Uterine smooth muscle cell (primary cell): ENCODE data around the gene SRP68. TPM values are rescaled to one million over a fixed set of nuclear protein-coding genes. Genes with fewer than 3 reads are reported as not detected.

Experiments
- total RNA-seq: library from RNA; depleted of rRNA; stranded (reverse); fragments of >200 nt; gene quantifications from 2 replicates; pipeline ENCODE4 v1.2.3, GENCODE V29; 2014

SRP68 gene
- total RNA-seq, result 43.7 and 46.9 TPM in 2 replicates

DNA sequence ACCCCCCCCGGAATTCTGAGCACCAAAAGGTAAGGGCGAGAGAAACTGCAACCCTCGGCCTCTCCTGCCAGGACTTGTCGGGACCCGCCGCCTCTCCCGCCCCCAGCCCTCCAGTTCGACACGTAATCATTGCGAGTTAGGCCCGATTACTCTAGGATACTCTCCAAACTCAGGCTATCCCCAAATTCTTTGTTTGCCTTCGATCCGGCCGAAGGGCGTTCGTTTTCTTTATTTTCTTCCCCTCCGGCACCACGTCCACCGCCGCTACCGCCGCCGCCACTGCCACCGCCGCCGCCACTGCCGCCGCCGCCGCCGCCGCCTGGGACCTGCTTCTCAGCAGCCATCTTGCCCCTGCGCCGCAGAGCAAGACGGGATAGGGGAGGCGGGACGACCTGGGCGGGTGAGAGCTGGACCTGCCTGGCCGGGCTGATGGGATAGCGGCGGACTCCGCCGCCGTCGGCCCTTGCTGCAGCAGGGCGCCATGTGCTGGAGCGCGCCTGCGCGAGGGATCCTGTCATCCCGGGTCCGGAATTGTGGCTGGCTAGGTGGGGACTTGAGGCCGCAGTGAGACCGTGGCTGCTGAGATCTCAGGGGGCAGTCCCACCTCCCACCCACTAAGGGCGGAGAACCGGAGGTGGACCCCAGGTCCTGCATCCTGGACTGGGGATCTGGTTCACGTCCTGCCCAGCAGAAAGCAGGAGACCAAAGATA is at the start of gene SRP68:
TSS of gene SRP68 (minus strand) at position 370 of the 711 bp plus-strand sequence. CDS start at position 344, 26 bp downstream.

DNA sequence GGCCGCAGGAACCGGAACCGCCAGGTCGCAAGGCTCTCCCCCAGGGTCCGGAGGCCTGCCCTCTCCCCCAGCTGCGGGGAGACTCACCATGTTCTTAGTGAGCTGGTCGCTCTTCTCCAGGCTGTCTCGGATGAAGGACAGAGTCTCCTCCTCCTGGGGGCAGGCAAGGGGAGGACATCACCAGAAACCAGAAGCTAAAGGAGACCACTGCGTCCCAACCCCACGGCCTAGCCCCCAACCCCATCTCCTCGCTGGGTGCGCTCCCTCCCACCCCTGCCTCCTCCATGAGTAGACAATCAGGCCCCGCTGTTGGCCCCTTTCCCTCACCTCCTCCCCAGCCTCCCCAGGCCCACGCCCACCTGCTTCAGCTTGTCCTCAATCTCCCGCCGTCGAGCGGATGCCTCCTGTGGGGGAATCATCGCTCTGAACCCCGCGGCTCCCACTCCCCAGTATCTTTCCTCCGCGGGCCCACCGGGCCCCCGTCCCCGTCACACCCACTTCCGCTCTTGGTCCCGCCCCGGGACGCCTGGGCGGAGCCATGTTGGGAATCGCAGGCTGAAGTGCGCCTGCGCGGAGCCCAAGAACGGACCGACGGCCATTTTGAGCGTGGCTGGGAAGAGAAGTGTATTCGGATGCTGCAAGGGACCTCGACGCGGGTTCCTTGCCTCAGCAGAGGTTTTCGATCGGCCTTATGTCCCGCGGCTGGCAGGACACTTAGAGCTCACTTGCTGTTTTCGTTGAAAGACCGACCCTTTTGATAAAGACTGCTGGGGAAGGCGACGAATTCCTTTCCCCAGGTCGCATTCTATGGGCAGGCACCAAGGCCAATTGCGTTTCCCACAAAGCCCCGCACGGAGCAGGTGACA is 31.2 kb upstream of the SRP68 start, which contains the start of gene EXOC7:
TSS of gene EXOC7 (minus strand) at position 514 of the 866 bp plus-strand sequence. CDS start at position 419, 95 bp downstream.

DNA sequence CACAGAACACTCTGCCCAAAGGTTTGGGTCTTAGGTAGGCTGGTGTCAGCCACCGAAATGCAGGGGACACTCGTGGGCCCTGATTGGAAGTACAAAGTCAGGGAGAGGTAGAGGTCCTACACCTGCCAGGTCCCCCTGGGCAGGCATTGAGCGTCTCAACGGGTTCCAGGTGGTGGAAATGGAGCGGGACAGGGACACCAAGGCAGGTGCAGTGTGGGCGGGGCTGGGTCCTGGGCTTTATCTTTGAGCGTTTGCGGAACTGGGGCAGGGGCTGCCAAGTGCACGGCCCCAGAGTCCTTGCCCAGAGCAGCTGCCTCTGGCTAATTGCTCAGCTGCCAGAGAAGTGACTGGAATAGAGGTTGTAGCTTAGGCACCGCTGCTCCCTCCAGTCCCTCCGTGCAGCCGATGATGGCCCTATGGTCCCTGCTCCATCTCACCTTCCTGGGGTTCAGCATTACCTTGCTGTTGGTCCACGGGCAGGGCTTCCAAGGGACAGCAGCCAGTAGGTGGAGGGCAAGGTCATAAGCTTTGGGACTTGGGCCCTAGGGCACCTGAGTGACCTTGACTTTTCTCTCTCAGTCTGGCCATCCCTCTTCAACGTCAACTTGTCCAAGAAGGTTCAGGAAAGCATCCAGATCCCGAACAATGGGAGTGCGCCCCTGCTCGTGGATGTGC is 6.7 kb upstream of the SRP68 start, which contains the start of gene ZACN:
TSS of gene ZACN (plus strand) at position 323 of the 675 bp plus-strand sequence. CDS start at position 406, 83 bp downstream.

DNA sequence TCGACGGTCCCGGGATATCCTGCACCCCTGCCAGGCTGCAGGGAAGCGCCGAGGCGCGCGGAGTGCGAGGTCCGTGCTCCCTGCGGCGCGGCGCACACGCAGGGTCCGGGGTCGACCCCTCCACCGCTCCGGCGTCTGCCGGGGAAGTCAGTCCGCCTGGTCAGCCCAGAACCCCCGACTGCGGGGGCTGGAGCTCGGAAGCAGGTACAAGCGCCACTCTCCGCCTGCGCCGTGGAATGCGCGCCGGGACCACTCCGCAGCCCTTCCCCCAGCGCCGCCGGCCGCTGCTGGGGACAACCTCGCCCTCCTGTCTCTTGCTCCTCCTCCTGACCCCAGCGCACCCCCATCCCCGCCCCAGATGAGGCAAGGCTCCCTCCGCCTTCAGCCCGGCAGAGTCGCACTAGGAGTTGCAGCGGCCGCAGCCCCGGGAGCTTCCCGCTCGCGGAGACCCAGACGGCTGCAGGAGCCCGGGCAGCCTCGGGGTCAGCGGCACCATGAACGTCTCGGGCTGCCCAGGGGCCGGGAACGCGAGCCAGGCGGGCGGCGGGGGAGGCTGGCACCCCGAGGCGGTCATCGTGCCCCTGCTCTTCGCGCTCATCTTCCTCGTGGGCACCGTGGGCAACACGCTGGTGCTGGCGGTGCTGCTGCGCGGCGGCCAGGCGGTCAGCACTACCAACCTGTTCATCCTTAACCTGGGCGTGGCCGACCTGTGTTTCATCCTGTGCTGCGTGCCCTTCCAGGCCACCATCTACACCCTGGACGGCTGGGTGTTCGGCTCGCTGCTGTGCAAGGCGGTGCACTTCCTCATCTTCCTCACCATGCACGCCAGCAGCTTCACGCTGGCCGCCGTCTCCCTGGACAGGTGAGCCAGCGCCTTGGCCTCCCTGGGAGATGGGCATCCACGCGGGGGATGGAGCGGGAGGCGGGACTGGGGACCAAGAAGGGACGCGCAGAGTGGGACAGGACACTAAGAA is 2.4 kb upstream of the SRP68 start, which contains the start of gene GALR2:
TSS of gene GALR2 (plus strand) at position 392 of the 974 bp plus-strand sequence. CDS start at position 495, 103 bp downstream.

DNA sequence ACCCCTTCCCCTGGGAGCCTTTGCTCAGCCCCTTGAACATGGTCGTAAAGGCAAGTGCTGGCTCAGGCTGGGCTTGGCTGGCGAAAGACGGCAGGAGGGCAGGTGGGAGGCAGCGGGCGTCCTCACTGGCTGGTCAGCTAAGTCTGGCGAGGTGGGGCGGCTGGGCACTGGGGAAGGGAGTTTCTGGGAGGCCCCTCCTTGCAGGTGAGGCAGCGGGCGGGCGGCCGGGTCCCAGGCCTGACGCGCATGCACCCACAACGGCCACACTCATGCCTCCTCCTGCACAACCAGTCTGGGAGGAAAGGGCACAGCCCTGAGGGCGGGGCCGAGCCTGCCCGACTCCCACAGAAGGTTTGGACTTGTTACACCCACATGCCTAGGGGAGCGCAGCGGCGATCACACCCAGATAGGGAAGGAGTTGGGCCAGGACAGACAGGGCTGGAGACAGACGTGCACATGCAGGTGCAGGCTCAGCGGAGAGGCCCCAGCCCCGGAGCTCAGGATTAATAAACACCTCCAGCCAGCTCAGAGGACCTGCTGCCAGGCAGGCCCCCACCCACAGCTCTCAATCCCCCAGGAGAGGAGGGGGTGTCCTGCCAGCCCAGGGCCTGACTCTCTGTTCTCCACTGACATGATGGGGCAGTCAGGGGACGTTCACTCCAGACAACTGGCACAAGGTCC is 45.0 kb downstream of the SRP68 start, which contains the start of gene EVPL:
TSS of gene EVPL (minus strand) at position 148 of the 681 bp plus-strand sequence. CDS start at position 40, 108 bp downstream.

DNA sequence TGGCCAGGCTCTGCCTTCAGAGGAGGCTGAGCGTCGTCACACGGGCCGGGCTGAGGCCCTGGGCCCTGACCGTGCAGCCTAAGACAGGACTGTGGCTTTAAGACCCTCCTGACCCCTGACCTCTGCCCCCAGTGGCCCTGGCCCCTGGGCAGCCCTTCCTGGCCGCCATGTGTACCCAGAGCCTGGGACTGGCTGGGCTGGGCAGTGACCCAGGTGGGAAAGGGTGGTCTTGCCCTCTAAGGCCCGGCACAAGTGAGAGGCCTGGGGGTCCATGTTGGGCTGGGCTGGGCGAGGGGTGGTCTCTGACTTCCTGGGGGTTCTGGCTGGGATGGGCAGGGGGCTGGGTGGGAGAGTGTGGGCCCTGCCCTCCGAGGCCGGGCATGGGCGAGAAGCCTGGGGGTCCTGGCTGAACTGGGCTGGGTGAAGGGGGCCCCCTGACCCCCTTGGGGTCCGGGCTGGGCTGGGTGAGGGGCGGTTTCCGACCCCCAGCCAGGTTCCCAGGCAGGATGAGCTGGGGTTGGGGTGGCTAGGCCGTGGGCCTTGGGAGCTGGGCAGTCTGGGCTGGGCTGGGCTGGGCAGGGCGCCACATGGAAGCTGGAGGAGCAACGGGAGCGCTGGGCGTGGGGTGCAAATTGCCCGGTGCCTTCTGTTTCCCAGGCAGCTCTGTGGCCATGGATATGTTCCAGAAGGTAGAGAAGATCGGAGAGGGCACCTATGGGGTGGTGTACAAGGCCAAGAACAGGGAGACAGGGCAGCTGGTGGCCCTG is 71.4 kb downstream of the SRP68 start, which contains the start of gene CDK3:
TSS of gene CDK3 (plus strand) at position 101 of the 767 bp plus-strand sequence. CDS start at position 672, 571 bp downstream.

Other genes with a start within 250 kb of the SRP68 start
- gene UNC13D, start 228.1 kb downstream of the SRP68 start, total RNA-seq, result 1.00 and 1.2 TPM in 2 replicates
- 20.4 and 26.5 TPM in 2 replicates for gene WBP2, start 217.2 kb downstream of the SRP68 start, total RNA-seq
- 3.2 and 4.5 TPM in 2 replicates for gene TRIM47, start 193.9 kb downstream of the SRP68 start, total RNA-seq
- 23.2 and 23.8 TPM in 2 replicates for gene TRIM65, start 175.6 kb downstream of the SRP68 start, total RNA-seq
- gene MRPL38, start 167.6 kb downstream of the SRP68 start, total RNA-seq, result 31.6 and 33.8 TPM in 2 replicates
- gene FBF1, start 131.5 kb downstream of the SRP68 start, total RNA-seq, result 15.2 and 19.8 TPM in 2 replicates
- 55.0 and 63.2 TPM in 2 replicates for gene ACOX1, start 93.4 kb downstream of the SRP68 start, total RNA-seq
- gene TEN1, start 93.3 kb downstream of the SRP68 start, total RNA-seq, result 16.5 and 18.2 TPM in 2 replicates
- 2.9 and 3.2 TPM in 2 replicates for gene CDK3, start 71.7 kb downstream of the SRP68 start, total RNA-seq
- 0.12 and 0.22 TPM in 2 replicates for gene EVPL, start 45.2 kb downstream of the SRP68 start, total RNA-seq
- not detected in 2 replicates for gene GALR2, start 2.3 kb upstream of the SRP68 start, total RNA-seq
- gene ZACN, start 6.7 kb upstream of the SRP68 start, total RNA-seq, result 0.12 TPM in 1 of 2 replicates, not detected in the other
- 79.9 and 89.2 TPM in 2 replicates for gene EXOC7, start 31.3 kb upstream of the SRP68 start, total RNA-seq
- under 0.01 TPM in 2 replicates for gene FOXJ1, start 68.7 kb upstream of the SRP68 start, total RNA-seq
- 0.75 and 0.89 TPM in 2 replicates for gene RNF157, start 168.0 kb upstream of the SRP68 start, total RNA-seq
- gene UBALD2, start 192.8 kb upstream of the SRP68 start, total RNA-seq, result 2.7 and 4.6 TPM in 2 replicates
- 3.0 and 6.2 TPM in 2 replicates for gene QRICH2, start 235.8 kb upstream of the SRP68 start, total RNA-seq